ENCODE measurements around the gene C16orf54. TPM values are rescaled to one million over a fixed set of nuclear protein-coding genes. Genes with fewer than 3 reads are reported as not detected.
A peak's percentile ranks its signal among the peaks of the same experiment; 100 is the strongest.
"Not testable (repeated sequence)": the region's sequence is repeated elsewhere in the genome, so short reads cannot be mapped to it uniquely, and the experiment has no call there.

Gene C16orf54
- polyA plus RNA-seq, 4 donors = 0.22 to 2.2 (median 1.2) TPM

DNA sequence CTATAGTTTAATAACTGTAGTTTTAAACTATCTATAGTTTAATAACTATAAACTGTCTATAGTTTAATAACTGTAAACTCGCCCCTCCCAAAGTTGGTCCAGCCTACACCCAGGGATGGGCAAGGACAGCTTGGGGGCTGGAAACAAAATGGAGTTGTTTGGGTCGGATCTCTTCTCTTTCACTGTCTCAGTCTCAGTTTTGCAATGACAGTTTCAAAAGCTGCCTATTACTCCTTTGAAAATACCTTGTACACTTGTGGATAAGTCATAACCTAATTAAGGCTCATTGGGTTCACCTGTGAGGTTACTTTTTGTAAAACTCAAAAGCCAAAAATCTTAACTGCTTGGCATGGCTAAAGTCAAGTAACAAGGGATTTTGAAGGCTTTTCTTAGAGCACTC is 31.4 kb downstream of the C16orf54 start:
- no peak overlapping the region for H3K4me3 ChIP-seq (ENCODE audit: low read depth in 1 of 3, low read length in 3 of 3)
- H3K36me3 ChIP-seq (ENCODE audit: control insufficient read depth in 3 of 3, insufficient read depth in 2 of 3, low read depth in 1 of 3, low read length in 3 of 3) = no peaks in the 10 kb centered on the region
- DNase-seq (no peak), FAIRE-seq (no peak)
- H3K27ac ChIP-seq (ENCODE audit: low read depth in 1 of 3, low read length in 2 of 3) = no peak overlapping the region
- H3K9me3 ChIP-seq (ENCODE audit: control insufficient read depth in 2 of 2, insufficient read depth in 1 of 2, low read depth in 1 of 2, low read length in 1 of 2) = no peaks in the 10 kb centered on the region
- H3K4me1 ChIP-seq (ENCODE audit: control insufficient read depth in 3 of 3, insufficient read depth in 2 of 3, low read depth in 1 of 3, low read length in 2 of 3) = no peaks in the 10 kb centered on the region
- 75 to 88% (median 81%) methylated on average over 2 of the region's 2 CpGs for WGBS, 3 donors
- no peaks in the 10 kb centered on the region for H3K27me3 ChIP-seq (ENCODE audit: control insufficient read depth in 3 of 3, insufficient read depth in 3 of 3, low read length in 3 of 3)

DNA sequence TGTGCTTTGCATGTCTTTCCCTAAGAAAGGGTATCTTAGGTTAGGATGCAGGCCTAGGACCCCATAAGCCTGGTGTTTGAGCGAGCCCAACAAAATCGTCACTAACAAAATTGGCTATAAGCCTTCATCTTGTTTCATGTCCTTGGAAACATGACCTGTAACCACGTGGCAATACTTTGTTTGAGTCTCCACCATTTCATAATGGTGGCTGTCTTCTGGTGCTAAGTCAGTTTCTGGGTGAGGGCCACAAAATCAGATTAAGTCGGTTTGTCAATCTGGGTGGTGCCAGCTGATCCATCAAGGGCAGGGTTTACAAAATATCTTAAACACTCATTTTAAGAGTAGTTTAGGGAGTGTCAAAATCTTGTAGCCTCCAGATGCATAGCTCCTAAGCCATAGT is 33.0 kb downstream of the C16orf54 start:
- no peaks in the 10 kb centered on the region for H3K4me1 ChIP-seq (ENCODE audit: control insufficient read depth in 3 of 3, insufficient read depth in 2 of 3, low read depth in 1 of 3, low read length in 2 of 3)
- H3K9me3 ChIP-seq (ENCODE audit: control insufficient read depth in 2 of 2, insufficient read depth in 1 of 2, low read depth in 1 of 2, low read length in 1 of 2) = no peaks in the 10 kb centered on the region
- DNase-seq = no peak
- FAIRE-seq = no peak
- 67 to 84% (median 70%) methylated on average over 4 of the region's 4 CpGs for WGBS, 3 donors
- no peak overlapping the region for H3K27ac ChIP-seq (ENCODE audit: low read depth in 1 of 3, low read length in 2 of 3)
- no peak overlapping the region for H3K4me3 ChIP-seq (ENCODE audit: low read depth in 1 of 3, low read length in 3 of 3)
- H3K27me3 ChIP-seq (ENCODE audit: control insufficient read depth in 3 of 3, insufficient read depth in 3 of 3, low read length in 3 of 3) = no peaks in the 10 kb centered on the region
- H3K36me3 ChIP-seq (ENCODE audit: control insufficient read depth in 3 of 3, insufficient read depth in 2 of 3, low read depth in 1 of 3, low read length in 3 of 3) = no peaks in the 10 kb centered on the region

DNA sequence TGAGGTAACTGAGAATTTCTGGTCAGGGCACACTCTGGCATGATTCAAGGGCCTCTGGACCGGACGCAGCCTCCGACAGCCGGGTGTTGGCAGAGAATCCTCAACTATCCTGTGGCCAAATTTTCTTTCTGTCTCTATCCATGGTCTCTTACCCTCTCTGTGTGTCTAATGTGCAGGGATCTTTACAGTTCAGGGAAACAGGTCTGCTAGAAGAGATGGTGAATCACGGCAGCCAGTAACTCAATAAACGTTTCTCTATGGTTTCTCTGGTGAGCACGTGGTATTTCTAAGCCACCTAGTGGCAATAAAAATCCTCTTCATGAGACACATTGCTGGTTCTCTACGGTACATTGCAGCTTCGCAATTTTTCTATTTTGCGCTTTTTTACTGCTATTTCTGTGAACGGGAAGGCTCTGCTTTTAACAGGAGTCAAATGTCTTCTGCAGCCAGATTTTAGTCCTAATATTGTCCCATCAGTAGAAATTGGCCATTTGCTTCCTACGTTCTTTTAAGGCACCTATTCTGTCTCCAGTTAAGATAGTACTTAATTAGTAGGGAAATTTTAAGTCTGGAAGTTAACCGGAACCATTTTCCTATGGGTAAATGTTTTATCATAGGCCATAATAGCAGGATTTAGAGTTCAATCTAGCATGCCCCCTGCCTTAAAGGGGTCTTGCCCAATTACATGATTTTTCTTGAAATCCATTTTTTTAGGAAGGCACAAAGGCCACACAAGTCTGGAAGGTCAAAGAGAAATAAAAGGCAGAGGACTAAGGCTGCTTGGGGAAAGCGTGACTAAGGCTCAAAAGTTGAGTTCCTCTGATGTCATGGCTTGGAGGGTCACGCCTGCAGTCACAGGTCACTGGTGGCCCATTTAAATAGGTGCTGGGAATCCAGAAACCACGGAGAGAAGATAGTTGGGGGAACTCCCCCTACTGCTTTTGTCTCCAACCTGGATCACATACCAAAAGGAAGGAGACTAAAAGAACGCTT is 35.3 kb downstream of the C16orf54 start:
- DNase-seq (peak; percentile 80), FAIRE-seq (no peak)
- H3K9me3 ChIP-seq (ENCODE audit: control insufficient read depth in 2 of 2, insufficient read depth in 1 of 2, low read depth in 1 of 2, low read length in 1 of 2) = no peaks in the 10 kb centered on the region
- 39 to 47% (median 46%) methylated on average over 17 of the region's 17 CpGs for WGBS, 3 donors
- H3K4me3 ChIP-seq (ENCODE audit: low read depth in 1 of 3, low read length in 3 of 3) = no peak overlapping the region
- H3K4me1 ChIP-seq (ENCODE audit: control insufficient read depth in 3 of 3, insufficient read depth in 2 of 3, low read depth in 1 of 3, low read length in 2 of 3) = no peaks in the 10 kb centered on the region
- no peaks in the 10 kb centered on the region for H3K36me3 ChIP-seq (ENCODE audit: control insufficient read depth in 3 of 3, insufficient read depth in 2 of 3, low read depth in 1 of 3, low read length in 3 of 3)
- H3K27ac ChIP-seq (ENCODE audit: low read depth in 1 of 3, low read length in 2 of 3) = no peak overlapping the region
- H3K27me3 ChIP-seq (ENCODE audit: control insufficient read depth in 3 of 3, insufficient read depth in 3 of 3, low read length in 3 of 3) = no peaks in the 10 kb centered on the region

DNA sequence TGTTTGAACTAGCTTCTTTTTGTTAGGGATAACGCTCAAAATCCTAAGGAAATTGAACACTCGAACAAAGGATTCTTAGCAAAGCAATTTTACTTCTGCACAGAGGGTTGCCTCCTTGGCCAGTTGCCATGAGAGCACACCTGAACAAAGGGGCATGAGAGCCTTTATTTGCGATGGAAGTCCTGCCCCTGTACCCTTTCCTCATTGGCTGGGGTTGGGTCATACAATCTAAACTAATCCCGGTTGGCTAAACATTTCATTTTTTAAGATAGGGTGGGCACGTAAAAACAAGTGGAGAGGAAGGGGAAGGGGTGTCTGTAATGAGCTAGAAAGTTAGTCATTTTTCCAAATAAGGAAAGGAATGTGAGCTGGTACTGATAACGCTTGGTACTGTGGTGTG is 36.1 kb downstream of the C16orf54 start:
- not testable (repeated sequence) for H3K36me3 ChIP-seq (ENCODE audit: control insufficient read depth in 3 of 3, insufficient read depth in 2 of 3, low read depth in 1 of 3, low read length in 3 of 3); DNase-seq; H3K27me3 ChIP-seq (ENCODE audit: control insufficient read depth in 3 of 3, insufficient read depth in 3 of 3, low read length in 3 of 3); H3K27ac ChIP-seq (ENCODE audit: low read depth in 1 of 3, low read length in 2 of 3); H3K4me1 ChIP-seq (ENCODE audit: control insufficient read depth in 3 of 3, insufficient read depth in 2 of 3, low read depth in 1 of 3, low read length in 2 of 3); FAIRE-seq; H3K9me3 ChIP-seq (ENCODE audit: control insufficient read depth in 2 of 2, insufficient read depth in 1 of 2, low read depth in 1 of 2, low read length in 1 of 2); H3K4me3 ChIP-seq (ENCODE audit: low read depth in 1 of 3, low read length in 3 of 3)
- WGBS, 3 donors = 67 to 73% (median 71%) methylated on average over 6 of the region's 6 CpGs

DNA sequence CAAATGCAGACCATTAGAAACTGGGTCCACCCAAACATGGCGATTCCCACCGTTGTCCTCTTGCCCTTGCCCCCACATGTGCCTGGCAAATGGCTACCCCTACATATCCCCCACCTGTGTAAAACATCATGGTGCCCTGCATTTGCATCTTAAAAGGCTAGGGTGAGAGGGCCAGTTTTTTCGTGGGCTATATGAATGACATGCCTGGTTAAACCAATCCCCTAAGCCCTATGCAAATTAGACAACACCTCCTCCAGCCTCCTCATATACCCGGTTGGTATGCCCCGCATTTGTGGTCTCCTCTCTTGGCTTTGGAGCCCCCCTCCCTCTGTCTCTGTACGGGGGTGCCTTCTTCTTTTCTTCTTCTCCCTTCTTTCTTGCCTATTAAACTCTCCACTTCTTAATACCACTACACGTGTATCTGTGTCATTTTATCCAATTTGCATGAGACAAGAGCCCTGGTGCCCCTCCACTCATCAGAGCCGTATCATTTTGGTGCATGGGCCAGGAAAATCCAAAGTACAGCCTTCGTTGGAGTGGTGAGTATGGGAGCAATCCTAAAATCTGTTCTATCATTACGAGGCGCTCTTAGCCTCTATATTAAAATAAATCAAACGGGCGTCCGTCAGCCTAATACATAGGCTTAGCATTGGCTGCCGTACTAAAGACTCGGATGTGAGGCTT is 36.7 kb downstream of the C16orf54 start:
- Histone ChIP-seq H3K4me3 (ENCODE audit: low read depth in 1 of 3, low read length in 3 of 3) (no peak overlapping the region), H3K27ac (ENCODE audit: low read depth in 1 of 3, low read length in 2 of 3) (no peak overlapping the region), H3K4me1 (ENCODE audit: control insufficient read depth in 3 of 3, insufficient read depth in 2 of 3, low read depth in 1 of 3, low read length in 2 of 3) (no peaks in the 10 kb centered on the region), H3K27me3 (ENCODE audit: control insufficient read depth in 3 of 3, insufficient read depth in 3 of 3, low read length in 3 of 3) (no peaks in the 10 kb centered on the region), H3K36me3 (ENCODE audit: control insufficient read depth in 3 of 3, insufficient read depth in 2 of 3, low read depth in 1 of 3, low read length in 3 of 3) (no peaks in the 10 kb centered on the region), H3K9me3 (ENCODE audit: control insufficient read depth in 2 of 2, insufficient read depth in 1 of 2, low read depth in 1 of 2, low read length in 1 of 2) (no peaks in the 10 kb centered on the region)
- 60 to 74% (median 71%) methylated on average over 16 of the region's 16 CpGs for WGBS, 3 donors
- DNase-seq (no peak), FAIRE-seq (no peak)

DNA sequence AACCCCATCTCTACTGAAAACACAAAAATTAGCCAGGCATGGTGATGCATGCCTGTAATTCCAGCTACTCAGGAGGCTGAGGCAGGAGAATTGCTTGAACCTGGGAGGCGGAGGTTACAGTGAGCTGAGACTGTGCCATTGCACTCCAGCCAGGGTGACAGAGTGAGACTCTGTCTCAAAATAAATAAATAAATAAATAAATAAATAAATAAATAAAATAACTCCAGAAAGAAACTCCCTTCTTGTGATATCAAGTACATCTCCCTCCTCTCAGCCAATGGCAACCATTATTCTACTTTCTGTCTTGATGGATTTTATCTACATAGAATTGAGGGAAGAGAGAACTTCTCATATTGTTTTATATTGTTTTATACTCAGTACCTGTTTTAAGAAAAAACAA is 38.6 kb downstream of the C16orf54 start:
- H3K27me3 ChIP-seq (ENCODE audit: control insufficient read depth in 3 of 3, insufficient read depth in 3 of 3, low read length in 3 of 3); FAIRE-seq; H3K4me1 ChIP-seq (ENCODE audit: control insufficient read depth in 3 of 3, insufficient read depth in 2 of 3, low read depth in 1 of 3, low read length in 2 of 3); H3K36me3 ChIP-seq (ENCODE audit: control insufficient read depth in 3 of 3, insufficient read depth in 2 of 3, low read depth in 1 of 3, low read length in 3 of 3); H3K9me3 ChIP-seq (ENCODE audit: control insufficient read depth in 2 of 2, insufficient read depth in 1 of 2, low read depth in 1 of 2, low read length in 1 of 2); DNase-seq; H3K4me3 ChIP-seq (ENCODE audit: low read depth in 1 of 3, low read length in 3 of 3); H3K27ac ChIP-seq (ENCODE audit: low read depth in 1 of 3, low read length in 2 of 3): not testable (repeated sequence)
- WGBS, 3 donors = 98 to 100% (median 100%) methylated on average over 1 of the region's 1 CpG

DNA sequence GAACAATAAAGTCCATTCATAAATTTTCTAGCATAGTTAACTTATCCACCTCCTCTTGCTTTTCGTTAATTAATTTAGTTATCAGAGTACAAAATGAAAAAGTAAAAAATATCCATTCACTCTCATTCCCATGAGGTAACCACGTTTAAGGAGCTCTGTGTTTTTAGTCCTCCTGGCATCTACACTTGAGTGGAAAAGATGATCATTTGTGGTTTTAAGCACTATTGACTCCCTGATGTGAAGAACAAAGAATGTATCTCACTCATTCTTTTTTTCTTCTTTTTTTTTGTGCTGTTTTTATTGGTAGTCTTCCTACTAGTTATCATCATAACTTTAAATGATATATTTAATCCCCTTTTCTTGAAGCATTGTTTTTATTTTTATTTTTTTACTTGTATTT is 40.8 kb downstream of the C16orf54 start:
- Histone ChIP-seq H3K36me3 (ENCODE audit: control insufficient read depth in 3 of 3, insufficient read depth in 2 of 3, low read depth in 1 of 3, low read length in 3 of 3) (no peaks in the 10 kb centered on the region), H3K4me1 (ENCODE audit: control insufficient read depth in 3 of 3, insufficient read depth in 2 of 3, low read depth in 1 of 3, low read length in 2 of 3) (no peaks in the 10 kb centered on the region), H3K4me3 (ENCODE audit: low read depth in 1 of 3, low read length in 3 of 3) (no peak overlapping the region), H3K27me3 (ENCODE audit: control insufficient read depth in 3 of 3, insufficient read depth in 3 of 3, low read length in 3 of 3) (no peaks in the 10 kb centered on the region), H3K9me3 (ENCODE audit: control insufficient read depth in 2 of 2, insufficient read depth in 1 of 2, low read depth in 1 of 2, low read length in 1 of 2) (no peaks in the 10 kb centered on the region), H3K27ac (ENCODE audit: low read depth in 1 of 3, low read length in 2 of 3) (no peak overlapping the region)
- no peak for DNase-seq
- WGBS, 3 donors = 64 to 81% (median 71%) methylated on average over 2 of the region's 2 CpGs
- FAIRE-seq = no peak

DNA sequence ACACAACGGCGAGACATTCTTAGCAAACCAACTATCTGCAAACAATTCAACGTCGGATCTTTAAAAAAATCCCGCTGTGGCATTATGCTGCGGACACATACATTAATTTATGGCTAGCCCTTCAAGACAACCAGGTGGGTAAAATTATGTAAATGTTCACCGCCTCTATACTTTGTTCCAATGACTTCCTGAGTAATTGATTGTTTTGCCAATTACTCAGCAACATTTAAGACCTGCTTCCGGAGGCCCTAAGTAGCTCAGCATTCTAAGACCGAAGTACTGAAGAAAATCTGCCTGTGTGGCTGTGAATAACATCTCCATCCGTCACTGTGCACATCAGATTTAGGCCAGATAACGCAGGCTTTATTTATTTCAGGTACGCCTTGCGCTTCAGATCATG is 43.5 kb downstream of the C16orf54 start:
- 49 to 87% (median 67%) methylated on average over 13 of the region's 13 CpGs for WGBS, 3 donors
- Histone ChIP-seq H3K4me1 (ENCODE audit: control insufficient read depth in 3 of 3, insufficient read depth in 2 of 3, low read depth in 1 of 3, low read length in 2 of 3) (no peaks in the 10 kb centered on the region), H3K27me3 (ENCODE audit: control insufficient read depth in 3 of 3, insufficient read depth in 3 of 3, low read length in 3 of 3) (no peaks in the 10 kb centered on the region), H3K36me3 (ENCODE audit: control insufficient read depth in 3 of 3, insufficient read depth in 2 of 3, low read depth in 1 of 3, low read length in 3 of 3) (peaks cover 0 to 14% (median 0%) of the 10 kb centered on the region in 3 donors), H3K4me3 (ENCODE audit: low read depth in 1 of 3, low read length in 3 of 3) (no peak overlapping the region), H3K9me3 (ENCODE audit: control insufficient read depth in 2 of 2, insufficient read depth in 1 of 2, low read depth in 1 of 2, low read length in 1 of 2) (peaks cover 0 to 14% of the 10 kb centered on the region in 2 donors), H3K27ac (ENCODE audit: low read depth in 1 of 3, low read length in 2 of 3) (peak overlapping the region in 2 of 3 donors; percentile 61 to 78)
- FAIRE-seq (no peak), DNase-seq (peak in 1 of 2 donors; percentile 24)

All from small intestine (tissue), 7 donors.